Spleen (tissue), 11 donors: ENCODE results near the gene RESP18. TPM values are rescaled to one million over a fixed set of nuclear protein-coding genes. Genes with fewer than 3 reads are reported as not detected.
"Not testable (repeated sequence)": the region's sequence is repeated elsewhere in the genome, so short reads cannot be mapped to it uniquely, and the experiment has no call there.

Experiments
- DNase-seq: peaks from one replicate; pipeline ENCODE4 v3.0.0-alpha.2; 2020
- H3K27ac ChIP-seq, 8 donors: fragments of 200-600 bp; sonication (generic) in 7 of 8; 1 replicate in 4 of 8; 2 replicates in 4 of 8; pipeline versions ENCODE4 v1.5.0 to v1.8.0; 2016 to 2021; ENCODE audit warnings: inconsistent platforms in 4 of 8, mild to moderate bottlenecking in 4 of 8, moderate library complexity in 1 of 8
- H3K27me3 ChIP-seq, 7 donors: fragments of 200-600 bp; sonication (generic) in 6 of 7; replicated peaks in 1 of 7; 1 replicate in 4 of 7; 2 replicates in 3 of 7; pipeline versions ENCODE4 v1.5.0 to v1.8.0; 2016 to 2021; ENCODE audit warnings: inconsistent platforms in 3 of 7, mild to moderate bottlenecking in 1 of 7
- H3K36me3 ChIP-seq, 6 donors: fragments of 200-600 bp; sonication (generic) in 5 of 6; 1 replicate in 4 of 6; 2 replicates in 2 of 6; pipeline versions ENCODE4 v1.5.0 to v1.8.0; 2016 to 2021; ENCODE audit warnings: inconsistent platforms in 2 of 6
- H3K4me1 ChIP-seq, 6 donors: fragments of 200-600 bp; sonication (generic) in 5 of 6; 1 replicate in 3 of 6; 2 replicates in 3 of 6; pipeline versions ENCODE4 v1.5.0 to v1.8.0; 2016 to 2021; ENCODE audit warnings: inconsistent platforms in 3 of 6
- H3K4me3 ChIP-seq, 8 donors: fragments of 200-600 bp; sonication (generic) in 7 of 8; 1 replicate in 4 of 8; 2 replicates in 4 of 8; pipeline versions ENCODE4 v1.5.0 to v1.8.0; 2016 to 2021; ENCODE audit warnings: inconsistent platforms in 4 of 8, mild to moderate bottlenecking in 4 of 8, moderate library complexity in 2 of 8
- H3K9me3 ChIP-seq, 8 donors: fragments of 200-600 bp; sonication (generic) in 7 of 8; 1 replicate in 4 of 8; 2 replicates in 4 of 8; pipeline versions ENCODE4 v1.5.0 to v1.8.0; 2016 to 2021; ENCODE audit warnings: inconsistent platforms in 4 of 8
- POLR2A ChIP-seq, 3 donors: fragments of 450-650 bp; IDR thresholded peaks; one replicate each; pipeline ENCODE4 v1.5.1; 2017; ENCODE audit warnings: antibody characterized with exemption in 3 of 3, mild to moderate bottlenecking in 1 of 3
- POLR2AphosphoS5 ChIP-seq, 3 donors: sonication (generic); formaldehyde crosslinking; IDR thresholded peaks; one replicate each; pipeline ENCODE4 v1.5.1; 2017; ENCODE audit warnings: antibody characterized with exemption in 3 of 3
- WGBS, 5 donors: extraction: QIAGEN DNeasy Blood & Tissue Kit in 3 of 5; methylation state at CpG; one replicate each; pipeline versions ENCODE4 v1.1.5 to v1.1.7; 2013 to 2018; 5-methylcytosine and 5-hydroxymethylcytosine counted together
- intact Hi-C: fragments of 100-400 bp; cut with DNase I; formaldehyde crosslinking; loops from one replicate; pipeline ENCODE4 v1.15.0; 2023; ENCODE audit warnings: low total_unique reads
- polyA plus RNA-seq, 3 donors: library from polyadenylated mRNA; stranded (reverse); fragments of 200-250 nt; gene quantifications; one replicate each; pipeline ENCODE4 v1.2.1, GENCODE V29; 2013
- total RNA-seq, 7 donors: library from RNA; depleted of rRNA in 3 of 7; stranded (reverse); fragments of >200 nt in 3 of 7; fragmentation: NEBNext Ultra II Directional in 4 of 7; extraction: Animal tissue kit (Norgen Biotek cat#: 25700) in 4 of 7; gene quantifications; one replicate each; pipeline versions ENCODE4 v1.1.0 to v1.2.1, GENCODE V29; 2016 to 2021
- TF ChIP-seq, protein P1 (sequence below), 11 experiments: fragments of 200-600 bp in 7 of 11; fragments of 450-650 bp in 4 of 11; sonication (generic) in 4 of 11; IDR thresholded peaks in 8 of 11; conservative IDR thresholded peaks in 3 of 11; 1 replicate in 7 of 11; 2 replicates in 4 of 11; pipeline versions ENCODE4 v1.4.0 to v1.8.0; 2016 to 2021; ENCODE audit warnings: antibody characterized with exemption in 11 of 11, inconsistent platforms in 4 of 11, mild to moderate bottlenecking in 1 of 11
- donor health status: healthy with polysubstance abuse.
- donor health status: DM: no; HTN: no; CAD: no; lungs with moderate emphysema.
- donor health status: DM: no; HTN: no; CAD: no.
- donor health status: Bipolar disorder and iron deficiency.
- donor health status: healthy.
- donor health status: DM: no; HTN: no; CAD: no.
- donor health status: DM: yes; HTN: yes; CAD: no.

RESP18 gene
- total and polyA plus RNA-seq, 10 donors, result 0.83 TPM; not detected in 9

DNA sequence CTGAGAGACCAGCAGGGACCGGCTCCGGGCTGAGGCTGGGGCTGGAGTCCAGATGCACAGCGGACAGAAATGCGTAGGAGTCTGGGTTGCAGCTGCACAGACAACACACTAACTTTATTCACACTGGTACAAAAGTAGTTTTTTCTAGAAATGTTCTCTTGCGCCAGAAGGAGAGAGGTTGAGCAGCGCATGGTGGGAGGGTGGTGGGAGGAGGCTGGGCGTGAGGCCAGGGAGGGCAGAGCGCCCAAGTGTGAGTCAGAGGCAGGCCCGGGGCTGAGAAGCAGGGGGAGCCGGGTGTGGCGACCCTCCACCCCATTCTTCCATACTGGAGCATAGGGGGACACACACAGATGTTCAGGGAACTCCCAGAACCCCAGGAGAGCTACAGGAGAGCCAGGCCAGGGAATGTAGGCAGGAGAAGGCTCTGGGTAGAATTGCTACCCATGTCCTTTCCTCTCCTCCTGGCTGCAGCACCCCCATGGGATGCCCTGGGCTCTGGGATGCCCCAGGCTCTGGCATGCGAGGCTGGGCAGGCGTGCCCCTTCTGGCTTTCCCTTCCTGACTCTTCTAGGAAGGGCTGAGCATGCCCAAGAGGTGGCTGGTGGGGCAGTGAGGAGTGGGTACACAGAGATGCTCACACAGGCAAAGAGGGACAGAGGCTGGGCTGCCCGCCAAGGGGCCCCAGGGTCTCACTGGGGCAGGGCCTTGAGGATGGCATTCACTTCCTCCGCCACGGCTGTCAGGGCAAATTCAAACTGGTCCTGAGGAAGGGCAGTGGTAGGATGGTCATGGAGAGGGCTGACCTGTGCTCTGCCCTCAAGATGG lies 42.8 kb downstream of the RESP18 start:
- peaks cover 0 to 36% (median 16%) of the 10 kb centered on the region in 6 donors for H3K4me1 ChIP-seq
- H3K27me3 ChIP-seq, result no peaks in the 10 kb centered on the region
- peaks cover 0 to 23% (median 14%) of the 10 kb centered on the region in 6 donors for H3K36me3 ChIP-seq
- intact Hi-C loops, result loop anchor here (5.0 kb wide), 1 partner anchor 127 kb away; the partner anchor contains the start of gene NHEJ1
- no peak overlapping the region for H3K4me3 ChIP-seq
- TF ChIP-seq POLR2A (IDR thresholded peaks at IDR 0.05) (no peak), POLR2AphosphoS5 (IDR thresholded peaks at IDR 0.05) (peak; percentile 56 to 70 (median 65))
- TF ChIP-seq, protein P1, sequence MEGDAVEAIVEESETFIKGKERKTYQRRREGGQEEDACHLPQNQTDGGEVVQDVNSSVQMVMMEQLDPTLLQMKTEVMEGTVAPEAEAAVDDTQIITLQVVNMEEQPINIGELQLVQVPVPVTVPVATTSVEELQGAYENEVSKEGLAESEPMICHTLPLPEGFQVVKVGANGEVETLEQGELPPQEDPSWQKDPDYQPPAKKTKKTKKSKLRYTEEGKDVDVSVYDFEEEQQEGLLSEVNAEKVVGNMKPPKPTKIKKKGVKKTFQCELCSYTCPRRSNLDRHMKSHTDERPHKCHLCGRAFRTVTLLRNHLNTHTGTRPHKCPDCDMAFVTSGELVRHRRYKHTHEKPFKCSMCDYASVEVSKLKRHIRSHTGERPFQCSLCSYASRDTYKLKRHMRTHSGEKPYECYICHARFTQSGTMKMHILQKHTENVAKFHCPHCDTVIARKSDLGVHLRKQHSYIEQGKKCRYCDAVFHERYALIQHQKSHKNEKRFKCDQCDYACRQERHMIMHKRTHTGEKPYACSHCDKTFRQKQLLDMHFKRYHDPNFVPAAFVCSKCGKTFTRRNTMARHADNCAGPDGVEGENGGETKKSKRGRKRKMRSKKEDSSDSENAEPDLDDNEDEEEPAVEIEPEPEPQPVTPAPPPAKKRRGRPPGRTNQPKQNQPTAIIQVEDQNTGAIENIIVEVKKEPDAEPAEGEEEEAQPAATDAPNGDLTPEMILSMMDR (IDR thresholded peaks at IDR 0.05 in 8 of 11, conservative IDR thresholded peaks at IDR 0.05 in 3 of 11), result no peak
- peak; percentile 75 for DNase-seq
- H3K27ac ChIP-seq, result peak overlapping the region in 6 of 8 donors; percentile 3 to 67 (median 42)
- WGBS, 5 donors, result 48 to 74% (median 68%) methylated on average over 15 to 16 of the region's 16 CpGs
- H3K9me3 ChIP-seq, result no peaks in the 10 kb centered on the region

DNA sequence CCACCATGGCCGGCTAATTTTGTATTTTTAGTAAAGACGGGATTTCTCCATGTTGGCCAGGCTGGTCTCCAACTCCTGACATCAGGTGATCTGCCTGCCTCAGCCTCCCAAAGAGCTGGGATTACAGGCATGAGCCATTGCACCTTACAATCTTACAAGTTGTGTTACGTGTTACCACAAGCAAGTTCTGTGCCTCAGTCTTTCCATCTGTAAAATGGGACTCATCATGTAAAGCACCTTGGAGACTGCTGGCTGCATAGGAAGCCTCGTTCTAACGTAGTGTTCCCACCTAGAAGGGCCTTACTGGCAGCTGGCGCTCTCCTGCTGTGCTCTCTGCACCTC lies 43.4 kb downstream of the RESP18 start:
- WGBS, 5 donors, result 71 to 95% (median 85%) methylated on average over 6 of the region's 6 CpGs
- H3K27ac ChIP-seq, result peak overlapping the region in 4 of 8 donors; percentile 14 to 67 (median 50)
- intact Hi-C loops, result no loop called here

DNA sequence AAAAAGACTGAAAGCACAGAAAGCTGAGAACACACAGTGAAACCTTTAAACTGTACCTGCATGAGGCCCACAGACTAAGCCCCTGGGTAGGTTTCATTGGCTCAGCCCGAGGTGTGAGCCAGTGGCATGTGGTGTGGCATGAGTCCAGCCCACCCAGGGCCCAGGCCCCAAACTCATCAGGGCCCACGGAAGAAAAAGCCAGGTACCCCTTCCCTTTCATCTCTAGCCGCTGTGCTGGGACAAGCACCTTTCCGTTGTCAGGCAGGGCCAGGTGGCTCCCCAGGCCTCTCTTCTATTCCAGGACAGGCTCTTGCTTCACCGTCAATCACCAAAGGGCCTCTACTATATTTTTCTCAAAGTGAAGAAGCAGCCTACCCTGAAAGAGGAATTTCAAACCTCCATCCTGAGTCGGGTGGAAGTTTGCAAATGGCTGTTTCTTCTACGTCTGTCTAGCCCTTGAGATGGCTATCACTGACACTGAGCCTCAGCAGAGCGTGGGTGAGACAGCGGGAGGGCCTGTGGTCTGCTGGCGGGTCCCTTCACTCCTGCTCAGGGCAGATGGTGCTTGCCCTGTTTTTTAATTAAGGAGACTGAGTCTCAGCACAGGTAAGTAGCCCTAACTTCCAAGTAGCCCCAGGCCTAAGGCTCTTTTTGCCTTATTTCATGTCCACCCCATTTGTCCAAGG lies 44.8 kb downstream of the RESP18 start:
- intact Hi-C loops, result no loop called here
- TF ChIP-seq, protein P1 (IDR thresholded peaks at IDR 0.05 in 8 of 11, conservative IDR thresholded peaks at IDR 0.05 in 3 of 11), result no peak
- TF ChIP-seq POLR2AphosphoS5 (IDR thresholded peaks at IDR 0.05), result no peak
- no peak for TF ChIP-seq POLR2A (IDR thresholded peaks at IDR 0.05)
- no peaks in the 10 kb centered on the region for H3K9me3 ChIP-seq
- peaks cover 0 to 35% (median 15%) of the 10 kb centered on the region in 6 donors for H3K4me1 ChIP-seq
- H3K27ac ChIP-seq, result no peak overlapping the region
- no peak for DNase-seq
- 72 to 79% (median 78%) methylated on average over 10 of the region's 10 CpGs for WGBS, 5 donors
- no peak overlapping the region for H3K4me3 ChIP-seq
- no peaks in the 10 kb centered on the region for H3K27me3 ChIP-seq
- peaks cover 0 to 43% (median 33%) of the 10 kb centered on the region in 6 donors for H3K36me3 ChIP-seq

More for the DNA sequence above, 43.4 kb downstream of the RESP18 start:
- H3K27me3 ChIP-seq, result no peaks in the 10 kb centered on the region
- peaks cover 0 to 28% (median 20%) of the 10 kb centered on the region in 6 donors for H3K36me3 ChIP-seq
- H3K4me1 ChIP-seq, result peaks cover 0 to 35% (median 14%) of the 10 kb centered on the region in 6 donors
- TF ChIP-seq POLR2AphosphoS5 (IDR thresholded peaks at IDR 0.05) (no peak), POLR2A (IDR thresholded peaks at IDR 0.05) (no peak)
- TF ChIP-seq, protein P1 (IDR thresholded peaks at IDR 0.05 in 8 of 11, conservative IDR thresholded peaks at IDR 0.05 in 3 of 11), result no peak
- H3K4me3 ChIP-seq, result no peak overlapping the region
- H3K9me3 ChIP-seq, result no peaks in the 10 kb centered on the region
- DNase-seq, result no peak

DNA sequence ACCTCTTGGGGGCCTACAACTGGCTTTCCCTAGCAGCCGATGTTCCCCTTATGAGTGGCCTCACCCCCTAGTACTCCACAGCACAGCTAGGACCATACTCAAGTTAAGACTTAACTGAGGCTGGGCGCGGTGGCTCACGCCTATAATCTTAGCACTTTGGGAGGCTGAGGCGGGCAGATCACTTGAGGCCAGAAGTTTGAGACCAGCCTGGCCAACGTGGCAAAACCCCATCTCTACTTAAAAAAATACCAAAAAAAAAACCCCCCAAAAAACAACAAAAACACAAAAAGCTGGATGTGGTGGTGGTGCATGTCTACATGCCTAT lies 45.5 kb downstream of the RESP18 start:
- H3K4me1 ChIP-seq, result peaks cover 0 to 41% (median 18%) of the 10 kb centered on the region in 6 donors
- H3K4me3 ChIP-seq, intact Hi-C loops, DNase-seq, H3K9me3 ChIP-seq, H3K27me3 ChIP-seq: not testable (repeated sequence)
- peak overlapping the region in 2 of 8 donors; percentile 29 to 45 for H3K27ac ChIP-seq
- 88 to 90% (median 89%) methylated on average over 6 of the region's 6 CpGs for WGBS, 5 donors
- peaks cover 0 to 49% (median 39%) of the 10 kb centered on the region in 6 donors for H3K36me3 ChIP-seq
